GM23338 (cell line): ENCODE results near the gene TRIM59.

ENCODE experiments used
- CREB1 ChIP-seq: fragments of 250-450 bp; sonication (Bioruptor Pico); IDR thresholded peaks from 2 replicates; pipeline ENCODE4 v1.5.0; 2020; ENCODE audit warnings: low read depth, mild to moderate bottlenecking, moderate library complexity
- EZH2 ChIP-seq: fragments of 200-600 bp; sonication (generic); IDR thresholded peaks from one replicate; pipeline ENCODE4 v1.8.0; 2017; ENCODE audit warnings: antibody characterized with exemption, mild to moderate bottlenecking, low read depth; ENCODE audit not compliant: unreplicated experiment
- EZH2phosphoT487 ChIP-seq: fragments of 200-600 bp; sonication (generic); IDR thresholded peaks from one replicate; pipeline ENCODE4 v1.8.1; 2018; ENCODE audit warnings: antibody characterized with exemption; ENCODE audit not compliant: unreplicated experiment
- JUNB ChIP-seq: IDR thresholded peaks from one replicate; pipeline ENCODE4 v1.6.1; 2016; ENCODE audit warnings: antibody characterized with exemption; ENCODE audit not compliant: unreplicated experiment
- POLR2AphosphoS5 ChIP-seq: IDR thresholded peaks from 2 replicates; pipeline ENCODE4 v1.6.1; 2016; ENCODE audit warnings: antibody characterized with exemption, low read depth
- ZNF114 ChIP-seq: fragments of 250-450 bp; sonication (Bioruptor Pico); IDR thresholded peaks from 2 replicates; pipeline ENCODE4 v1.5.0; 2020; ENCODE audit warnings: mild to moderate bottlenecking, moderate library complexity
- ZNF331 ChIP-seq: fragments of 250-450 bp; sonication (Bioruptor Pico); IDR thresholded peaks from 2 replicates; pipeline ENCODE4 v1.5.0; 2020; ENCODE audit warnings: low read depth, mild to moderate bottlenecking, moderate library complexity
- TF ChIP-seq, protein P1 (sequence below): IDR thresholded peaks from one replicate; pipeline ENCODE4 v1.6.1; 2018; ENCODE audit warnings: antibody characterized with exemption; ENCODE audit not compliant: unreplicated experiment
- TF ChIP-seq, protein P2 (sequence below), 2 experiments: fragments of 200-600 bp in 1 of 2; sonication (generic) in 1 of 2; conservative IDR thresholded peaks; 2 replicates each; pipeline versions ENCODE4 v1.5.1 to v1.6.1; 2016 to 2017; ENCODE audit warnings: antibody characterized with exemption in 2 of 2, low read depth in 2 of 2, mild to moderate bottlenecking in 2 of 2, moderate library complexity in 1 of 2
- TF ChIP-seq, protein P3 (sequence below): fragments of 250-450 bp; sonication (Bioruptor Pico); IDR thresholded peaks from 2 replicates; pipeline ENCODE4 v1.5.0; 2020; ENCODE audit warnings: mild to moderate bottlenecking, moderate library complexity
- TF ChIP-seq, protein P4 (sequence below): IDR thresholded peaks from 2 replicates; pipeline ENCODE4 v1.6.1; 2016; ENCODE audit warnings: antibody characterized with exemption

- TF ChIP-seq, protein P1, sequence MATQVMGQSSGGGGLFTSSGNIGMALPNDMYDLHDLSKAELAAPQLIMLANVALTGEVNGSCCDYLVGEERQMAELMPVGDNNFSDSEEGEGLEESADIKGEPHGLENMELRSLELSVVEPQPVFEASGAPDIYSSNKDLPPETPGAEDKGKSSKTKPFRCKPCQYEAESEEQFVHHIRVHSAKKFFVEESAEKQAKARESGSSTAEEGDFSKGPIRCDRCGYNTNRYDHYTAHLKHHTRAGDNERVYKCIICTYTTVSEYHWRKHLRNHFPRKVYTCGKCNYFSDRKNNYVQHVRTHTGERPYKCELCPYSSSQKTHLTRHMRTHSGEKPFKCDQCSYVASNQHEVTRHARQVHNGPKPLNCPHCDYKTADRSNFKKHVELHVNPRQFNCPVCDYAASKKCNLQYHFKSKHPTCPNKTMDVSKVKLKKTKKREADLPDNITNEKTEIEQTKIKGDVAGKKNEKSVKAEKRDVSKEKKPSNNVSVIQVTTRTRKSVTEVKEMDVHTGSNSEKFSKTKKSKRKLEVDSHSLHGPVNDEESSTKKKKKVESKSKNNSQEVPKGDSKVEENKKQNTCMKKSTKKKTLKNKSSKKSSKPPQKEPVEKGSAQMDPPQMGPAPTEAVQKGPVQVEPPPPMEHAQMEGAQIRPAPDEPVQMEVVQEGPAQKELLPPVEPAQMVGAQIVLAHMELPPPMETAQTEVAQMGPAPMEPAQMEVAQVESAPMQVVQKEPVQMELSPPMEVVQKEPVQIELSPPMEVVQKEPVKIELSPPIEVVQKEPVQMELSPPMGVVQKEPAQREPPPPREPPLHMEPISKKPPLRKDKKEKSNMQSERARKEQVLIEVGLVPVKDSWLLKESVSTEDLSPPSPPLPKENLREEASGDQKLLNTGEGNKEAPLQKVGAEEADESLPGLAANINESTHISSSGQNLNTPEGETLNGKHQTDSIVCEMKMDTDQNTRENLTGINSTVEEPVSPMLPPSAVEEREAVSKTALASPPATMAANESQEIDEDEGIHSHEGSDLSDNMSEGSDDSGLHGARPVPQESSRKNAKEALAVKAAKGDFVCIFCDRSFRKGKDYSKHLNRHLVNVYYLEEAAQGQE, result no peak
- TF ChIP-seq CREB1 (CRISPR knock-in tag) (no peak), ZNF331 (CRISPR knock-in tag) (no peak), EZH2 (no peak), POLR2AphosphoS5 (no peak), ZNF114 (CRISPR knock-in tag) (no peak), JUNB (no peak), EZH2phosphoT487 (no peak)
- TF ChIP-seq, protein P2, sequence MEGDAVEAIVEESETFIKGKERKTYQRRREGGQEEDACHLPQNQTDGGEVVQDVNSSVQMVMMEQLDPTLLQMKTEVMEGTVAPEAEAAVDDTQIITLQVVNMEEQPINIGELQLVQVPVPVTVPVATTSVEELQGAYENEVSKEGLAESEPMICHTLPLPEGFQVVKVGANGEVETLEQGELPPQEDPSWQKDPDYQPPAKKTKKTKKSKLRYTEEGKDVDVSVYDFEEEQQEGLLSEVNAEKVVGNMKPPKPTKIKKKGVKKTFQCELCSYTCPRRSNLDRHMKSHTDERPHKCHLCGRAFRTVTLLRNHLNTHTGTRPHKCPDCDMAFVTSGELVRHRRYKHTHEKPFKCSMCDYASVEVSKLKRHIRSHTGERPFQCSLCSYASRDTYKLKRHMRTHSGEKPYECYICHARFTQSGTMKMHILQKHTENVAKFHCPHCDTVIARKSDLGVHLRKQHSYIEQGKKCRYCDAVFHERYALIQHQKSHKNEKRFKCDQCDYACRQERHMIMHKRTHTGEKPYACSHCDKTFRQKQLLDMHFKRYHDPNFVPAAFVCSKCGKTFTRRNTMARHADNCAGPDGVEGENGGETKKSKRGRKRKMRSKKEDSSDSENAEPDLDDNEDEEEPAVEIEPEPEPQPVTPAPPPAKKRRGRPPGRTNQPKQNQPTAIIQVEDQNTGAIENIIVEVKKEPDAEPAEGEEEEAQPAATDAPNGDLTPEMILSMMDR (conservative IDR thresholded peaks at IDR 0.05; ENCODE audit: low read depth in 2 of 2), result no peak
- TF ChIP-seq, protein P3, sequence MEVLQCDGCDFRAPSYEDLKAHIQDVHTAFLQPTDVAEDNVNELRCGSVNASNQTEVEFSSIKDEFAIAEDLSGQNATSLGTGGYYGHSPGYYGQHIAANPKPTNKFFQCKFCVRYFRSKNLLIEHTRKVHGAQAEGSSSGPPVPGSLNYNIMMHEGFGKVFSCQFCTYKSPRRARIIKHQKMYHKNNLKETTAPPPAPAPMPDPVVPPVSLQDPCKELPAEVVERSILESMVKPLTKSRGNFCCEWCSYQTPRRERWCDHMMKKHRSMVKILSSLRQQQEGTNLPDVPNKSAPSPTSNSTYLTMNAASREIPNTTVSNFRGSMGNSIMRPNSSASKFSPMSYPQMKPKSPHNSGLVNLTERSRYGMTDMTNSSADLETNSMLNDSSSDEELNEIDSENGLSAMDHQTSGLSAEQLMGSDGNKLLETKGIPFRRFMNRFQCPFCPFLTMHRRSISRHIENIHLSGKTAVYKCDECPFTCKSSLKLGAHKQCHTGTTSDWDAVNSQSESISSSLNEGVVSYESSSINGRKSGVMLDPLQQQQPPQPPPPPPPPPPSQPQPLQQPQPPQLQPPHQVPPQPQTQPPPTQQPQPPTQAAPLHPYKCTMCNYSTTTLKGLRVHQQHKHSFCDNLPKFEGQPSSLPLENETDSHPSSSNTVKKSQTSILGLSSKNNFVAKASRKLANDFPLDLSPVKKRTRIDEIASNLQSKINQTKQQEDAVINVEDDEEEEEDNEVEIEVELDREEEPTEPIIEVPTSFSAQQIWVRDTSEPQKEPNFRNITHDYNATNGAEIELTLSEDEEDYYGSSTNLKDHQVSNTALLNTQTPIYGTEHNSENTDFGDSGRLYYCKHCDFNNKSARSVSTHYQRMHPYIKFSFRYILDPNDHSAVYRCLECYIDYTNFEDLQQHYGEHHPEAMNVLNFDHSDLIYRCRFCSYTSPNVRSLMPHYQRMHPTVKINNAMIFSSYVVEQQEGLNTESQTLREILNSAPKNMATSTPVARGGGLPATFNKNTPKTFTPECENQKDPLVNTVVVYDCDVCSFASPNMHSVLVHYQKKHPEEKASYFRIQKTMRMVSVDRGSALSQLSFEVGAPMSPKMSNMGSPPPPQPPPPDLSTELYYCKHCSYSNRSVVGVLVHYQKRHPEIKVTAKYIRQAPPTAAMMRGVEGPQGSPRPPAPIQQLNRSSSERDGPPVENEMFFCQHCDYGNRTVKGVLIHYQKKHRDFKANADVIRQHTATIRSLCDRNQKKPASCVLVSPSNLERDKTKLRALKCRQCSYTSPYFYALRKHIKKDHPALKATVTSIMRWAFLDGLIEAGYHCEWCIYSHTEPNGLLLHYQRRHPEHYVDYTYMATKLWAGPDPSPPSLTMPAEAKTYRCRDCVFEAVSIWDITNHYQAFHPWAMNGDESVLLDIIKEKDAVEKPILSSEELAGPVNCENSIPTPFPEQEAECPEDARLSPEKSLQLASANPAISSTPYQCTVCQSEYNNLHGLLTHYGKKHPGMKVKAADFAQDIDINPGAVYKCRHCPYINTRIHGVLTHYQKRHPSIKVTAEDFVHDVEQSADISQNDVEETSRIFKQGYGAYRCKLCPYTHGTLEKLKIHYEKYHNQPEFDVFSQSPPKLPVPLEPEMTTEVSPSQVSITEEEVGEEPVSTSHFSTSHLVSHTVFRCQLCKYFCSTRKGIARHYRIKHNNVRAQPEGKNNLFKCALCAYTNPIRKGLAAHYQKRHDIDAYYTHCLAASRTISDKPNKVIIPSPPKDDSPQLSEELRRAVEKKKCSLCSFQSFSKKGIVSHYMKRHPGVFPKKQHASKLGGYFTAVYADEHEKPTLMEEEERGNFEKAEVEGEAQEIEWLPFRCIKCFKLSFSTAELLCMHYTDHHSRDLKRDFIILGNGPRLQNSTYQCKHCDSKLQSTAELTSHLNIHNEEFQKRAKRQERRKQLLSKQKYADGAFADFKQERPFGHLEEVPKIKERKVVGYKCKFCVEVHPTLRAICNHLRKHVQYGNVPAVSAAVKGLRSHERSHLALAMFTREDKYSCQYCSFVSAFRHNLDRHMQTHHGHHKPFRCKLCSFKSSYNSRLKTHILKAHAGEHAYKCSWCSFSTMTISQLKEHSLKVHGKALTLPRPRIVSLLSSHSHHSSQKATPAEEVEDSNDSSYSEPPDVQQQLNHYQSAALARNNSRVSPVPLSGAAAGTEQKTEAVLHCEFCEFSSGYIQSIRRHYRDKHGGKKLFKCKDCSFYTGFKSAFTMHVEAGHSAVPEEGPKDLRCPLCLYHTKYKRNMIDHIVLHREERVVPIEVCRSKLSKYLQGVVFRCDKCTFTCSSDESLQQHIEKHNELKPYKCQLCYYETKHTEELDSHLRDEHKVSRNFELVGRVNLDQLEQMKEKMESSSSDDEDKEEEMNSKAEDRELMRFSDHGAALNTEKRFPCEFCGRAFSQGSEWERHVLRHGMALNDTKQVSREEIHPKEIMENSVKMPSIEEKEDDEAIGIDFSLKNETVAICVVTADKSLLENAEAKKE (CRISPR knock-in tag), result no peak
- TF ChIP-seq, protein P4, sequence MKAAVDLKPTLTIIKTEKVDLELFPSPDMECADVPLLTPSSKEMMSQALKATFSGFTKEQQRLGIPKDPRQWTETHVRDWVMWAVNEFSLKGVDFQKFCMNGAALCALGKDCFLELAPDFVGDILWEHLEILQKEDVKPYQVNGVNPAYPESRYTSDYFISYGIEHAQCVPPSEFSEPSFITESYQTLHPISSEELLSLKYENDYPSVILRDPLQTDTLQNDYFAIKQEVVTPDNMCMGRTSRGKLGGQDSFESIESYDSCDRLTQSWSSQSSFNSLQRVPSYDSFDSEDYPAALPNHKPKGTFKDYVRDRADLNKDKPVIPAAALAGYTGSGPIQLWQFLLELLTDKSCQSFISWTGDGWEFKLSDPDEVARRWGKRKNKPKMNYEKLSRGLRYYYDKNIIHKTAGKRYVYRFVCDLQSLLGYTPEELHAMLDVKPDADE, result no peak
Observed at GRCh38 chr3:160446522-160447056, 3.0 kb downstream of the TRIM59 start.
